GM21390 (cell line): ENCODE results near the gene FAM20A.

Experiments
- ATAC-seq: cut with Tn5 transposase; IDR thresholded peaks from one replicate; pipeline ENCODE4 v1.9.1; 2021; ENCODE audit not compliant: unreplicated experiment

FAM20A gene

DNA sequence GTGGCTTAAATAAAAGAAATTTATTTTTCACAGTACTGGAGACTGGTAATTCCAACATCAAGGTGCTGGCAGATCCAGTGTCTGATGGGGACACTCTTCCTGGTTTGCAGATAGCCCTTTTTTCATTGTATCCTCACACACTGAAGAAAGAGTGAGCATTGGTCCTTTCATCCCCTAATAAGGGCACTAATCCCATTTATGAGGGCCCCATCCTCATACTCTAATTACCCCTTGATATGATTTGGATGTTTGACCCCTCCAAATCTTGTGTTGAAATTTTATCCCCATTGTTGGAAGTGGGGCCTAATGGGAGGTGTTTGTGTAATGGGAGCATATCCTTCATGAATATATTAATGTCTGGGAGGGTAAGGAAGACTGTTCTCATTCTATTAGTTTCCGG, 9.4 kb upstream of the FAM20A start:
- ATAC-seq: no peak

DNA sequence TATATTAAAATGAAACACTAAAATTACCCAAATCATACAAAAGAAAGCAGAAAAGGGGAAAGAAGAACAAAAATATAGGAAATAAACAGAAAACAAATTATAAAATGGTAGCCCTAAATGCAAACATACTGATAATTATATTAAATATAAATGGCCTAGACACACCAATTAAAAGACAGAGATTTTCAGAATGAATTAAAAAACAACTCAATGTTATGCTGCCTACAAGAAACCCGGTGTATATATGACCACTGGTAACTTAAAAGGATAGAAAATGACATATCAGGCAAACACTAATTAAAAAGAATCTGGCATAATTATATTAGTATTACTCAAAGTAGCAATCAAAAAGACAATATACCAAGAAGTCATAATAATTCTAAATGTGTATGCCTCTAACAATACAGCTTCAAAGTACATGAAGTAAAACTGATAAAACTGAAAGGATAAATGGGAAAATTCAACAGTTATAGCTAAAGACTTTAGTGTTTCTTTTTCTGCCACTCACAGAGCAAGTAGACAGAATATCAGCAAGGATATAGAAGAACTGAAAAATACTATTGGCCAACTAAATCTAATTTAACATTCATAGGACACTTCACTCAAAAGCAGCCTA, 7.5 kb upstream of the FAM20A start:
- ATAC-seq: no peak

- no peak for ATAC-seq
Measured at GRCh38 chr17:68606451-68607307, 5.5 kb upstream of the FAM20A start.

DNA sequence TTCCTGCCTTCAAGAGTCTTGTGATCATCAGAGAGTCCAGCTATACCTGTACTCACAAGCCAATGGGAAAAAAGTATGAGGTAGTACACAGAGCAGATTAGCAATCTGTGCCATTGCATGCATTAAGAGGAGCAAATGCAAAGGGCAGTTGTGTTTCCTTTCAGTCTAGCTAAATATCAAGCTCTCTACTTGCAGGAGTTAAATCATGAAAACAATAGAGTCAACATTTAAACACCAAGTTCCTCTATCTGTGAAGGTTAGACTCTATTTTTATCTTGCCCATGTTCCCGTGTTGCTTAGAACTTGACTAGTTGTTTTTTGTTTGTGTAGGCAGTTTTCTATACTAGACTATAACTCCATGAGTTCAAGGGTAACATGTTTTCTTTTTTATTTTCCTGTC, 4.7 kb upstream of the FAM20A start:
- no peak for ATAC-seq

DNA sequence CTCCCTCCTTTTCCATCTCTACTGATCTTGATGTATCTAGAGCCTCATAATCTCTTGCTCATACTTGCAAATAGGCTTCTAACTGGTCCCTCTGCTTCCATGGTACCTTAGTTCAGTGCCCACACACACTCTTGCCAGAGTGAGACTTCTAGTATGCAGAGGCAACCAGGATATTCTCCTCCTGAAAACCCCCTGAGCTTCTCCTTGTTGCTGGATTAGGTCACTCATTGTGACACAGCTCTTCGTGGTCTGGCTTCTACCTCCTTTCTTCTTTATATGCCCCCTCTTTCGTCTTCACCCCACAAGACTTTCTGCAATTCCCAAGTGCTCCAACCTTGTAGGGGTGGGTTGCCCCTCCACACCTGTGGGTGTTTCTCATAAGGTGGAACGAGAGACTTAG, 2.5 kb upstream of the FAM20A start:
- ATAC-seq: no peak

GRCh38 chr17:68603027-68603426, 1.9 kb upstream of the FAM20A start:
- ATAC-seq: no peak

DNA sequence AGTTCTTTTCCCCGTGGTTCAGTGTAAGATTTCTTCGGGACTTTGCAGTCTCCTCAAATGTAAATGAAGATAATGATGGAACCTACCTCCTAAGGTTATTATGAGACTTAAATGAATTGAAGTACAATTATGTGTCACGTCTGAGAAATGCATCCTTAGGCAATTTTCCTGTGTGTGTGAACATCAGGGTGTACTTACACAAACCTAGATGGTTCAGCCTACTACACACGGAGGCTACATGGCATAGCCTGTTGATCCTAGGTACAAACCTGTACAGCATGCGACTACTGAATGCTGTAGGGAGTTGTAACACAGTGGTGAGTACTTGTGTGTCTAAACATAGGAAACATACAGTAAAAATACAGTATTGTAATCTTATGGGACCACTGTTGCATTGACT, 1.1 kb upstream of the FAM20A start:
- ATAC-seq: no peak

GRCh38 chr17:68601565-68602288, 560 bp upstream of the FAM20A start:
- ATAC-seq: no peak

DNA sequence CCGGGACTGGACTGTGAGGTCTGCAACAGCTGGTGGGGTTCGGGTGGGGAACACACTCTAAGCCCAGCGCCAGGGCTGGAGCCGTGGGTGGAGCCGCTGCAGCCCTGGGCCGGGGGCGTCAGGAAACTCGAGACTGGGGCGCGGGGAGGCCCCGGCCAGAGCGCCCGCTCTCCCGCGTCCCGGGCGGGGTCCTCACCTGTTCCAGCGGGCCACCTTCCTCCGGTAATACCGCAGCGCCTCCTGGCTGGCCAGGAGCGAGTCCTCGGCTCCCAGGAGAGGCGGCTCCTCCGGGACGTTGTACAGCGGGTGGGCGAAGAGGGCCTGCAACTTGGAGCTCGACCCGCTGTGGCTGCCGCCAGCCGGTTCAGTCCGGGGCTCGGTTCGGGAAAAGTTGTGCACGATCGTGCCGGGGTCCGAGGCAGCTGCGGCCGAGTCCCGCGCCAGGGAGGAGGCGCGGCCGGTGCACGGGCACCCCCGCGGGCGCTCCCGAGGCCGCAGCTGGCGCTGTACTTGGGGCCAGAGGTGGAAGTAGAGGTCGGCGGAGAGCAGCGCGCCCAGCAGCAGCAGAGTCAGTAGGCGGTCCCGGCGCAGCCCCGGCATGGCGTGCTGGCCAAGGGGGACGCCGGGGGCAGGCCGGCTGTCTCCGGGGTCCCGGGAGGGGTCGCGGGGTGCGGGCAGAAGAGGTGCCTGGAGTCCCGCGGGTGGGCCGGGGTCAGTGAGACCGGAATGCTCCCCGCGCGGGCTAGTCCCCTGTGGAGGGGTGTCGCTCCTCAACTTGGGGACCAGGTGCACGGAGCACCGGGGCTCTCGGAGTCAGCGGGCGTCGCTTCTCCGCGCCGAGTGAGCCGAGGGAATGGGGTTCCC, 868 bp downstream of the FAM20A start:
- no peak for ATAC-seq

DNA sequence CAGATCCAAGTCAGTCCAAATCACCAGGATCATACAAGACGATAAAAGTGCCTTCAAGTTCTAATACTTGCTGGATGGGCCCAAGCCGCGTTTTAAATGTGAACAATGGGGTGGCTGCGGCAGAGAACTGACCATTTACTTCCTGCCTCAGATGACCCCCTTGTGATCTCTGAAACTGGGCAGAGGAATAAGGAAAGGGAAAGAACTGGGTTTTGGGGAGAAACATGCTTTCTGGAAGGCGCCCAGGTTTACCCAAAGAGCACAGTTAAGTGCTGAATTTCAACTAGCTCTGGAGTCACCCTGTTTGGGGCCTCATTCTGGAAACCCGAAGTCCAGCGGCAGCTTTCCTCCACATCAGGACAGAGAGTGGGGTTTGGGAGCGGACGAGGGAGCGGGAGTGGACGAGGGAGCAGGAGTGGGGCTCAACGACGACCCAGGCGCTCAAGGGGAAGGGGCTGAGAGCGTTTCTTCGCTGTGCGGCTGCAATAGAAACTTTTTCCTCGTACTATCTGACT, 1.6 kb downstream of the FAM20A start:
- no peak for ATAC-seq

DNA sequence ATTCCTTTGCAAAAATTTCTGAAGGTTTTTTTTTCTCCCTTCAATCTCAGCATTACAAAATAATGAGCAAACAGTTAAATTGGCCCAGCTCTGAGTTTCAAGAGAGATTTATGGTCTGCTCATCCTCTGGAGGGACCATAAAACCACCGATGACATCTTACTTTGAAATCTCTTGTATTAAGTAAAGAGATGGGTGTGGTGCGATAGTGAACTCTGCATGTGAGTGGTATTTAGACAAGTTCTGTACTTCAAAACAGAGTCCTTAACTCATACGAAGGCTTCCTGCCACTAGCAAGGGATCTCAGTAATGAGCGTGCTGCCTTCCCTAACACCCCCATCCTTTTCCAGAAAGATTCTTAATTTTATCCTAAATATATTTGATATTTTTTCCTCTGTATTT, 2.1 kb downstream of the FAM20A start:
- ATAC-seq: no peak

- ATAC-seq: no peak
Measured at GRCh38 chr17:68598545-68598961, 2.6 kb downstream of the FAM20A start.

DNA sequence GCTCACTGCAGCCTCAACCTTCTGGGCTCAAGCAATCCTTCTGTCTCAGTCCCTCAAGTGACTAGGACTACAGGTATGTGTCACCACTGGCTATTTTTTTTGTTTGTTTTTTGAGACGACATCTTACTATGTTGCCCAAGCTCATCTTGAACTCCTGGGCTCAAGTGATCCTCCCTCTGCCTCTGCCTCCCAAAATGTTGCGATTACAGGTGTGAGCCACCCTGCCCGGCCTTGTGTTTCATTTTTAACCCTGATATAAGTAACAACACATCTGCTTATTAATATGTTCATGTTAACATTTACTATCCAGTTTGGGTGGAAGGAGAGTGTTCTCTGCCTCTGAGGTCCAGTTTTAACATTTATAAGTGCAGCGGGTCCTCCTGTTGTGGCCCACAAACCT, 3.1 kb downstream of the FAM20A start:
- no peak for ATAC-seq

GRCh38 chr17:68596411-68596945, 4.7 kb downstream of the FAM20A start:
- ATAC-seq: no peak

GRCh38 chr17:68595986-68596385, 5.2 kb downstream of the FAM20A start:
- no peak for ATAC-seq

GRCh38 chr17:68595496-68595895, 5.7 kb downstream of the FAM20A start:
- no peak for ATAC-seq

GRCh38 chr17:68594552-68594951, 6.6 kb downstream of the FAM20A start:
- no peak for ATAC-seq

DNA sequence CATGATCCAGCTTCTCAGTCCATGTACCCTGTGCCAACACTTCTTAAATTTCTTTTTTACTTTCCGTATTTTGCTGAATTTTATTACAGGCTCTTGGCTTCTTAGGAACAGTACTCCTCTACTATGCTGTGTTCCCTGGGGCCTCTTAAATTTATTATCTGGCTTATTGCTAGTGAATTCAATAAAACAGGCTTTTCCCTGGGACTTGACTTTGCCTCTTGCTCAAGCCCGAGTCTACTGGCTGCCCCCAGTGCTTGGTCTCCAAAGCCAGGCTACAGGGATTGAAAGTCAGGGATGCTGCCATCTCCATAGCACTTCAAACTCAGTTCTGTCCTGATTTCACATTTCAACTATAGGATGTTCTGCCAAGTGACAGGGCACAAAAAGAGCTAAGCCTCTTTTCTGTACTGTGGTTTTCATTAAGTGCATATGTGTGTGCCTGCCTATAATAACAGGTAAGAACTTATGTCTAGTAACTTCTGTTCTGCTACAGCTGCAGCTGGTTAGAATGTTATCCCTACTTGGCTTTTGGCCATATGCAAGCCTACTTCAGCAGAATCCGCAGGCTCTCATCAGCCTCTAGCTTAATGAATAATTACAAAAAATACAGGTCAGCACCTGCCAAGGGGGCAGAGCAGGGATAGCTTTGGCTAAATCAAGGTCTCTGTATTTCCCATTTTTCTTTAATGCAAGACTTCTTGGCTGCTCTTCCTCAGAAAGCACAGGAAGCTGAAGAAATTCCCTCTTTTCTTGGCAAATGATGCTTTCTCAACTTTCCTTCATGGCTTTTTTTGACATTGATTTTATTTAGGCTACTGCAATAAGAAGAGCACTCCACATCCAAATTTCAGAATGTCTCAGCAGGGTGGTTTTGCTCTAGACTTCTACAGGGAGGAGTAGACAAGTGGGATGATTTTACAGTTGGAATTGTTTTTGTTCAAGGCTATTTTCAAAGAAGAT, 8.2 kb downstream of the FAM20A start:
- no peak for ATAC-seq

DNA sequence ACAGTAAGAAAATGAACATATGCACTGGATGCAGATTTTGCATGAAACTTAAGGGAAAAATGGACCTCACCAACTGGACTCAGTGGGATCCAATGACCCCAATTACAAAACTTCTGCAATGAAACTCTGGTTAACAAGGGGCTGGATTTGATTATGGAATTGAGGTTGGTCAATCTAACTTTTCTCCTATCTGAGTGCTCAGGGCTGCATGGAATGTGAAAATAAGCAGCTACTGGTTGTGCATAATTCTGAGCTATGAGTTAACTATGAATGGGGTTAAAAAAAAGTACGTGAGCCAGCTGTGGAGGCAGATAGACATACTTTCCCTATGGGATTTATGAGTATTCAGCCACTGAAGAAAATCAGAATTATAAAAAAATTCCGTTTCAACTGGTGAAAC, 9.2 kb downstream of the FAM20A start:
- no peak for ATAC-seq
